NCI-H2171 treated with DMSO at 0.1 percent for 48 hours (cell line): ENCODE measurements around the gene CACNA2D3.
"Not testable (repeated sequence)": the region's sequence is repeated elsewhere in the genome, so short reads cannot be mapped to it uniquely, and the experiment has no call there.

Source experiments
- DNase-seq: peaks from one replicate; lab custom pipeline; 2025; lab: John Stamatoyannopoulos, UW

CACNA2D3 gene

DNA sequence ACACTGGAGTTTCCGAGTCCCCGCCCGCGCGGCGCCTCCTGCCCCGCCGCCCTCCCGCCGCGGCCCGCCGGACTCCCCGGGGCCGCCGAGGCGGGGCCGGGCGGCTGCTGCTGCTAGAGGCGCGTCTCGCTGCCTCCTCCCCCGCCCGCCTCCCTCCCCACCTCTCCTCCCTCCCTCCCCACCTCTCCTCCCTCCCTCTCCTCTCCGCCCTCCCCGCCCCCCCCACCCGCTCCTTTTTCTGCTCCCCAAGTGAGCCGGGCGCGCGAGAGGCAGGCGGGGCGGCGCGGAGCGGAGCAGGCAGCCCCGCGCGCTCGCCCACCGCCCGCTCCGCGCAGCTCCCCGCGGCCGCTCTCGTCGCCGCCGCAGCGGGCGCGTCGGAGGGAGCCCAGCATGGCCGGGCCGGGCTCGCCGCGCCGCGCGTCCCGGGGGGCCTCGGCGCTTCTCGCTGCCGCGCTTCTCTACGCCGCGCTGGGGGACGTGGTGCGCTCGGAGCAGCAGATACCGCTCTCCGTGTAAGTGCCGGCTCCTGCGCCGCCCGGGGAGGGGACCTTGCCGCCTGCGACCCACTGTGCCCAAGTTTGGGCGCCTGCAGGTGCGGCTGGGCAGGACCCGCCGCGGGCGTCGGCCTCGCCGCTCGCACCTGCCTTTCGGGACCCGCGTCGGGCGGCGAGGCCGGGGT lies at the start of gene CACNA2D3:
Gene CACNA2D3, plus strand, starts transcription at position 229 of the 679 bp plus-strand sequence.
- peak; percentile 32 for DNase-seq

DNA sequence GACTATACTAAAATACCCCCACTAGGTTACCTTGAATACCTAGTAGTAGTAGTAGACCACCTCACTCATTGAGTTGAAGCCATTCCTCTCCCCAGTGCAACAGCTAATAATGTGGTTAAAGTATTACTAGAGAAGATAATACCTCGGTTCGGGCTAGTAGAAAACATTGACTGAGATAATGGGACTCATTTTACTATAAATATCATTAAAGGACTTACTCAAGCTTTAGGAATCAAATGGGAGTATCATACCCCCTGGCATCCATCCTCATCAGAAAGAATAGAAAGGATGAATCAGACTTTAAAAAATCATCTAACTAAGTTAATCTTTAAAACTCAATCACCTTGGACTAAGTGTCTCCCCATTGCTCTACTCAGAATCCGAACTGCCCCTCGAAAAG lies 49.0 kb upstream of the CACNA2D3 start:
- no peak for DNase-seq

DNA sequence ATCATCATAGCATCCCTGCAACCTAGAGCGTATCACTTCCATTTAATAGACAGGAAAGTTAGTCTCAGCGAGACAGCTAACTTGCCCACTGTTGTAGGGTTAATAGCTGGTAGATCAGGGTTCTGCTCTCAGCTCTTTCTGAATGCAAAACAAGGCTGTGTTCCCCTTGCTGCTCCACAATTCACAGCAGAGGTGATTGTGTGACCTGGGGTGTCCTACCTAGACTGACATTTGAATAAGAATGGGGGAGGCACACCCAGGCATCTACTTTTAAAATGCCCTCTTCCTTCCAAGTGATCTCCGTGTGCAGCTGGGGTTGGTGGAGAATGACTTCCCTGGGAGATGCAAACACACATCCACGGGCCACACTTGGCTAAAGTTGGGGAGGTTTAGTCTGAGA lies 43.0 kb upstream of the CACNA2D3 start:
- no peak for DNase-seq

GRCh38 chr3:54079730-54080325 lies 42.5 kb upstream of the CACNA2D3 start:
- DNase-seq: no peak

DNA sequence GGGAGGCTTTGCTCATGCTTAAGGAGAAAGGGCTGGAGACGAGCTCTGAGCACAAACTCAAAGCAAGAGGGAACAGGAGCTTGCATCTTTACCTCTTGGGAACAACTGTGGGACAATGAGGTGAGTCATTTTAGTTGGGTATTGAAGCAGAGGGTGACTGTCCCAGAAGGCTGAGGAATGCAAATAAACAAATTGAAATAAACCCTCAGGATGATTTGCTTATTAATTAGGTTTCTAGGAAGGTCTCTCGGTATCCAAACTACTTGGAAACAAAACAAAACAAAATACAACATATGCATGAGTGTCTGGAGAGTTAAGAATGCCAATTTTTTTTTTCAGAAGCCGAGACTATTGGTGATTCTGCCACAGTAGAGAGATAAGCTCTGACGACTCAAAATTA lies 38.4 kb upstream of the CACNA2D3 start:
- peak; percentile 12 for DNase-seq

- no peak for DNase-seq
Measured at GRCh38 chr3:54085936-54086335, 36.4 kb upstream of the CACNA2D3 start.

- no peak for DNase-seq
Measured at GRCh38 chr3:54086652-54087405, 35.5 kb upstream of the CACNA2D3 start.

GRCh38 chr3:54087581-54088410 lies 34.6 kb upstream of the CACNA2D3 start:
- peak; percentile 28 for DNase-seq

- DNase-seq: no peak
Measured at GRCh38 chr3:54093491-54094248, 28.7 kb upstream of the CACNA2D3 start.

DNA sequence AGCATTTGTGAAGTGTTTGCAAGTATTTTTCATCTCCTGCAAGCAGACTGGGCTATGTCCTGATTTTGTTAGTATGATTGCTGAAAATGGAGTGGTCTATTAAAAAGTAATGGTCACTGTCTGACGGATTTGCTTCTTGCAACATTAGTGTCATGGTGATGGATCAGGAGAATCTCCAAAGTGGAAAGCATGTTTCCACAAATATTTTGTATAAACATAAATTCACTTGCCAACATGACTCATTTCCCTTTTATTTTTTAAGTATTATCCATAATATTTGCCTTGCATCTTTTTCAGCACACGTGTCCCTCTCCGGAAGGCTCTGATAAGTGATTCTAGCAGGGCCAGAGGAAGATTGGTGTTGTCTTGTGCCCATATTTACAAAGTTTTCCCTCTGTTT lies 27.4 kb upstream of the CACNA2D3 start:
- no peak for DNase-seq

DNA sequence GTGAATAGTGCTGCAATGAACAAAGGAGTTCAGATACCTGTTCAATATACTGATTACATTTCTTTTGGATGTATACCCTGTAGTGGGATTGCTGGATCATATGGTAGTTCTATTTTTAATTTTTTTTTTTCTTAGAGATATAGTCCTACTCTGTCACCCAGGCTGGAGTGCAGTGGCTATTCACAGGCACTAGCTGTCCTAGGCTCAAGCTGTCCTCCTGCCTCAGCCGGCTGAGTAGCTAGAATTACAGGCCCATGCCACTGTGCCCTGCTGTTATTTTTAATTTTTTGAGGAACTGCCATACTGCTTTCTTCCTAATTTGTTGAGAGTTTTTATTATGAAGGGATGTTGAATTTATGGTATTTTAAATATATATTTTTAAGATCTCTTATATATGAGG lies 23.0 kb upstream of the CACNA2D3 start:
- DNase-seq: no peak

DNA sequence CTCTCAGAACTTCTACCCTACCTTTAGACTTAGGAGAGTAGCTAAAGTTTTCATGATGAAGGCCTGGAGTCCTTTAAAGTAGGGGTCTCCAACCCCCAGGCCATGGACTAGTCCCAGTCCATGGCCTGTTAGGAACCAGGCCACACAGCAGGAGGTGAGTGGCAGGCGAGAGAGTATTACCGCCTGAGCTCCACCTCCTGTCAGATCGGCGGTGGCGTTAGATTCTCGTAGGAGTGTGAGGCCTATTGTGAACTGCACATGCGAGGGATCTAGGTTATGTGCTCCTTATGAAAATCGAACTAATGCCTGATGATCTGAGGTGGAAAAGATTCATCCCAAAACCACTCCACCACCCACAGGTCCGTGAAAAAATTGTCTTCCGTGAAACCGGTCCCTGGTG lies 18.3 kb upstream of the CACNA2D3 start:
- DNase-seq: no peak

DNA sequence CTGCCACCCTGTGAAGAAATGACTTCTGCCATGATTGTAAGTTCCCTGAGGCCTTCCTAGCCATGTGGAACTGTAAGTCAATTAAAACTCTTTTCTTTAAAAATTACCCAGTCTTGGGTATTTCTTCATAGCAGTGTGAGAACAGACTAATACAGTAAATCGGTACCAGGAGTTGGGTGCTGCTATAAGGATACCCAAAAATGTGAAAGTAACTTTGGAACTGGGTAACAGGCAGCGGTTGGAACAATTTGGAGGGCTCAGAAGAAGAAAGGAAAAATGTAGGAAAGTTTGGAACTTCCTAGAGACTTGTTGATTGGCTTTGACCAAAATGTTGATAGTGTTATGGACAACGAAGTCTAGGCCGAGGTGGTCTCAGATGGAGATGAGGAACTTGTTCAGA lies 6.2 kb upstream of the CACNA2D3 start:
- DNase-seq: not testable (repeated sequence)

GRCh38 chr3:54120657-54121413 lies 1.5 kb upstream of the CACNA2D3 start:
- no peak for DNase-seq

DNA sequence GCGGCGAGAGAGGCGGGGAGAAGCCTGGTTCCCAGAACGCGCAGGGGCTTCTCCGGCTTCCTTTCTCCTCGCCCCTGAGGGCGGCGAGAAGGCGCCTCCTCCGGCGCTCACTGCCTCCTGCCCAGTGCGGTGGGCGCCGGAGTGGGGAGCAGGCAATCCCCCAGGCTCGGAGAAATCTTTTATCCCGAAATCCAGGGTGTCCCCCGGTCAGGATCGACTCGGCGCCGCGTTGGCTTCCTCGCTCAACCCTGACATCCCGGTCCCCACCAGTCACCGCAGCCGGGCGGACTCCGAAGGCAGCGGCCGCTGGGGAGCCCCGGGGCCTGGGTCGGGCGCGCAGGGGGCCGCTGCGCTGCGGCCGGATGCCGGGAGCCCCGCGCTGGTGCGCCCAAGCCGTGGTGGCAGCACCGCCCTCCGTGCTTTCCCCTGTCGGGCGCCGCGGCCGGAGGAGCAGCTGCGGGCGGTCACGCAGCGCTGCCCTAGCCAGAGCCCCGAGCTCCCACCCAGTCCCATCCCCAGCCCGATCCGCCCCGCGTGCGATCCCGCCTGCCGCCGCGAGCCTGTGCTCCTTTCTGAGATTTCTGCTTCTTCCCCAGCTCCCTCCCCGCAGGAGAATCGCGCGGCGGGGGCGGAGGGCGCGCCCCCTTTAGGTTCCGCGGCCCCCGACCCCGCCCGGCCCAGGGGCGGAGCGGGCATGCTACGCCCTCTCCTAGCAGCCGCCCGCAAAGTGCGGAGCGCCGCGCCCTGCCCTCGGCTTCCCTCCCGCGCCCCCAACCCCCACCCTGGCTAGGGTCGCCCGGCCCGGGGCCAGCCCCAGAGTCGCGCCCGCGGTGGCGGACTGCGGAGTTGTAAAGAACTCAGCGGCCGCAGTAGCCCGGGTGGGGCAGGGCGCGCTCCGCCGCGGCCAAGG lies 683 bp upstream of the CACNA2D3 start:
- DNase-seq: no peak

DNA sequence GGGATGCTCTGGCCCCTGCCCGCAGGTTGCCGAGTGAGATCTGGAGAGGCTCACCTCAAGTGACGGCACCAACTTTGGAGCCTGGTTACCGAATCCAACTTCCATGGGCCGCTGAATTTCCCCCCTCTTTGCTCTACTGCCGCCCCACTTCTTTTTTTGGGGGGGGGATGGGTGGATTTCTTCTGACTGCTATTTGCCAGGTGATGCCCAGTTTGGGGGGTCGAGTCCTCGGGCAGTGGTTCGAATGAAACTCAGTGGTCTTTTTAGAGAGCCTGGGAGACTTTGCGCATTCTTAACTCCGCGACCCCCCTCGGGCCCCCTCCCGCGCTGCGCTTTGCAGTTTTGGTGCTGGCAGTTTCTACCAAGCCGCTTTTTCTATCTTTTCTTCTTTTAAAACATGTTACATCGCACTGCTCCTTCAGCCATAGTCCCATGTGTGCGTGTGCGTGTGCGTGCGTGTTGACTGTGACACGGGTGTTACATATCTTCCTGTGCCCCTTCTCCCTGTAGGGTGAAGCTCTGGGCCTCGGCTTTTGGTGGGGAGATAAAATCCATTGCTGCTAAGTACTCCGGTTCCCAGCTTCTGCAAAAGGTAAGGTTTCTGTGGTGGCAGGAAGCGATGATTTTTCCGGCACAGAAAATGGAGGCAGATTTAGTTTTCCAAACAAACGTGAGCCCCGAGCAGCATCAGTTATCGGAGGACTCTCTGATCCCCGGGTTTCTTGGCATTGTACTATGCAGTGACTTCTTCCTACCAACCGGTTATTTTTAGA lies 837 bp downstream of the CACNA2D3 start:
- no peak for DNase-seq

DNA sequence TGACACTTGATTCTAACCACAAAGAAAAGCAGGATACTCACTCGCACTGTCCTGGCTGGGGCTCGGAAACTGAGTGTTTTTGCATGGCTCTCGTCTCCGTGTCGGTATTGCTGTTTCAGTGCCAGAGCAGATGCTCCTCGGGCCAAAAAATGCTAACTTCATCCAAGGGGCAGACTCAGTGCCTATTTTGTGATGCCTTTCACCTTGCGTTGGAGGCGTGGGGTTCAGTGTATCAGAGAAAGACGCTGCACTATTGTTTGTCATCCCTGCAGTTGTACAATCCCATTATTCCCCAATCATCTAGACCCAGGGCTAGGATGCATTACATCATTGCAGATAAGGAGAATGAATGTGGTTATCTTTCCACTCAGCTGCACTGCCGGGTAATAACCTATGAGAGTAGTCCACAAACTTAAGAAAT lies 1.4 kb downstream of the CACNA2D3 start:
- DNase-seq: no peak

DNA sequence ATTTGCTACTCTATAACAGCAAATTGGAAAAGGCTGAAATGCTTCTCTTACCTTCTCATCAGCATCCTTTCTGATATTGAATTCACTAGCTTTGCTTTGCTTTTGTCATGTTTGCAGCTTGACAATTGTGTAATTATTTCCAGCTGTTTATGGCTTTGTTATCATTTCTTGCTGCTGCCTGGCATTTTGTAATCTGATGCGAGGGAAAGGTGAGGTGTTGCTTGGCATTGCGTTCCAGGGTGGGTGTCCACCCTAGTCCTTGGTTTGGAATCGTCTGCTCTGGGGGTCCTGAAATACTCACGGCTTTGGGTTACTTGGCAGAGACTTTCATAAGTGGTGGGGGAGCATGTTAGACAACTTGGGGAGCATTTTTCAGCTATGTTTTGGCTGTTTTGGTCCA lies 2.9 kb downstream of the CACNA2D3 start:
- no peak for DNase-seq

DNA sequence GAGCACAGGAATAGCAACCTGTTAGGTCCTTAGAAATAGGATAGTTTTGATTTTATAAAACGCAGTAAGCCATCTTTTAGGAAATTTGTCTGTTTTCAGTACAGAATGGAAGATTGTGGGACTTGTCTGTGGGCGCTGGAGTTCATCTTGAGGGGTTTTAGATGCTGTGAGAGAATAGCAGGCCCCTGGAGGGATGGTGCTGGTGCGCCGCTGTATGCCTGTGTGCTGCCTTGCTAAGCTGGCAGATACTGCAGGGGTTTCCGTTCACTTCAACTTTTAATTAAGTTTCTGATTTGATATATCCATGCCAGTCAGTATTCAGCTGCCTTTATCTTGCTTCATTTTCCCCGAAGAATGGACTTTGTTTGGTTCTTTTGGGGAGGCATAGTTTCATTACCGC lies 4.2 kb downstream of the CACNA2D3 start:
- DNase-seq: no peak
